HEK293 (cell line): Measurements from ENCODE around the gene C1orf35.

ENCODE experiments used
- CTCF ChIA-PET: fragments of 350-600 bp; formaldehyde crosslinking; extraction: SDS; loops from one replicate; lab custom pipeline; 2021; ENCODE audit warnings: antibody characterized with exemption; lab: Yijun Ruan, JAX
- POLR2A ChIA-PET: fragments of 300-600 bp; formaldehyde crosslinking; extraction: SDS; loops from one replicate; lab custom pipeline; 2020; ENCODE audit warnings: antibody characterized with exemption, inconsistent platforms; lab: Yijun Ruan, JAX
- H3K27ac ChIP-seq: fragments of 200-500 bp; sonication (Bioruptor generic); 2 replicates; pipeline ENCODE4 v1.5.1; 2014; ENCODE audit warnings: low read depth, low read length, control low read depth, inconsistent platforms; ENCODE audit errors: extremely low read depth
- H3K36me3 ChIP-seq, 2 experiments: fragments of 200-500 bp in 1 of 2; sonication (Bioruptor generic) in 1 of 2; 1 replicate in 1 of 2; 2 replicates in 1 of 2; pipeline ENCODE4 v1.5.1; 2014 to 2017; ENCODE audit warnings: inconsistent platforms in 2 of 2, low read length in 2 of 2; ENCODE audit not compliant: control insufficient read depth in 2 of 2, insufficient read depth in 1 of 2
- H3K4me1 ChIP-seq: fragments of 200-500 bp; sonication (Bioruptor generic); 2 replicates; pipeline ENCODE4 v1.5.1; 2014; ENCODE audit warnings: mild to moderate bottlenecking, low read length, inconsistent platforms; ENCODE audit not compliant: control insufficient read depth, insufficient read depth
- H3K4me3 ChIP-seq: 2 replicates; pipeline ENCODE4 v1.5.1; 2011; ENCODE audit warnings: low read depth, mild to moderate bottlenecking, control low read depth, low read length, moderate library complexity
- H3K9me3 ChIP-seq: fragments of 200-500 bp; sonication (Bioruptor generic); 2 replicates; pipeline ENCODE4 v1.5.1; 2014; ENCODE audit warnings: low read depth, low read length, inconsistent platforms; ENCODE audit not compliant: control insufficient read depth, insufficient read depth
- BCL6B ChIP-seq: fragments of 450-650 bp; formaldehyde crosslinking; IDR thresholded peaks from 2 replicates; pipeline ENCODE4 v1.5.1; 2017; ENCODE audit warnings: missing biosample characterization, missing genetic modification characterization
- EGR2 ChIP-seq: fragments of 450-650 bp; formaldehyde crosslinking; IDR thresholded peaks from 2 replicates; pipeline ENCODE4 v1.5.1; 2016; ENCODE audit warnings: low read depth, missing biosample characterization, missing genetic modification characterization
- GLIS1 ChIP-seq: fragments of 450-650 bp; formaldehyde crosslinking; IDR thresholded peaks from 2 replicates; pipeline ENCODE4 v1.5.1; 2016; ENCODE audit warnings: missing biosample characterization, missing genetic modification characterization
- REST ChIP-seq: fragments of 450-650 bp; formaldehyde crosslinking; IDR thresholded peaks from 2 replicates; pipeline ENCODE4 v1.5.1; 2016; ENCODE audit warnings: missing biosample characterization, missing genetic modification characterization
- SETDB1 ChIP-seq: IDR thresholded peaks from one replicate; pipeline ENCODE4 v1.6.1; 2017; ENCODE audit warnings: mild to moderate bottlenecking, low read length, moderate library complexity, mixed read lengths; ENCODE audit not compliant: insufficient read length
- SP3 ChIP-seq: fragments of 450-650 bp; formaldehyde crosslinking; IDR thresholded peaks from 2 replicates; pipeline ENCODE4 v1.5.1; 2016; ENCODE audit warnings: missing biosample characterization, missing genetic modification characterization
- TRIM28 ChIP-seq: IDR thresholded peaks from 2 replicates; pipeline ENCODE4 v1.6.1; 2011; ENCODE audit warnings: low read length, control low read depth, borderline replicate concordance
- ZFHX2 ChIP-seq: fragments of 450-650 bp; formaldehyde crosslinking; conservative IDR thresholded peaks from 2 replicates; pipeline ENCODE4 v1.5.1; 2016; ENCODE audit warnings: missing biosample characterization, missing genetic modification characterization
- ZNF133 ChIP-seq: fragments of 450-650 bp; formaldehyde crosslinking; IDR thresholded peaks from 2 replicates; pipeline ENCODE4 v1.5.1; 2016; ENCODE audit warnings: missing biosample characterization, missing genetic modification characterization
- ZNF169 ChIP-seq: fragments of 450-650 bp; formaldehyde crosslinking; IDR thresholded peaks from 2 replicates; pipeline ENCODE4 v1.5.1; 2016; ENCODE audit warnings: missing biosample characterization, missing genetic modification characterization
- ZNF175 ChIP-seq: fragments of 450-650 bp; formaldehyde crosslinking; IDR thresholded peaks from 2 replicates; pipeline ENCODE4 v1.5.1; 2016; ENCODE audit warnings: missing biosample characterization, missing genetic modification characterization
- ZNF324 ChIP-seq: fragments of 450-650 bp; formaldehyde crosslinking; IDR thresholded peaks from 2 replicates; pipeline ENCODE4 v1.5.1; 2016; ENCODE audit warnings: missing biosample characterization, missing genetic modification characterization
- ZNF398 ChIP-seq: fragments of 450-650 bp; formaldehyde crosslinking; IDR thresholded peaks from 2 replicates; pipeline ENCODE4 v1.5.1; 2017; ENCODE audit warnings: missing biosample characterization, missing genetic modification characterization
- ZNF404 ChIP-seq: fragments of 450-650 bp; formaldehyde crosslinking; IDR thresholded peaks from 2 replicates; pipeline ENCODE4 v1.5.1; 2017; ENCODE audit warnings: missing biosample characterization, missing genetic modification characterization
- ZNF600 ChIP-seq: fragments of 450-650 bp; formaldehyde crosslinking; IDR thresholded peaks from 2 replicates; pipeline ENCODE4 v1.5.1; 2016; ENCODE audit warnings: missing biosample characterization, missing genetic modification characterization
- ZNF621 ChIP-seq: fragments of 450-650 bp; formaldehyde crosslinking; IDR thresholded peaks from 2 replicates; pipeline ENCODE4 v1.5.1; 2017; ENCODE audit warnings: missing biosample characterization, missing genetic modification characterization
- ZNF658 ChIP-seq: fragments of 450-650 bp; formaldehyde crosslinking; IDR thresholded peaks from 2 replicates; pipeline ENCODE4; 2016; ENCODE audit warnings: missing biosample characterization, missing genetic modification characterization
- ZNF837 ChIP-seq: fragments of 450-650 bp; formaldehyde crosslinking; IDR thresholded peaks from 2 replicates; pipeline ENCODE4 v1.5.1; 2016; ENCODE audit warnings: missing biosample characterization, missing genetic modification characterization
- TF ChIP-seq, protein P1 (sequence below): fragments of 450-650 bp; formaldehyde crosslinking; IDR thresholded peaks from 2 replicates; pipeline ENCODE4 v1.5.1; 2016; ENCODE audit warnings: missing biosample characterization, missing genetic modification characterization

The C1orf35 gene

GRCh38 chr1:228095938-228096337 lies 7.2 kb downstream of the C1orf35 start:
- Histone ChIP-seq H3K9me3 (no peaks in the 10 kb centered on the region), H3K27ac (no peak overlapping the region), H3K36me3 (peaks cover 9 to 96% of the 10 kb centered on the region in 2 experiments; a peak in 2 of 3 replicates), H3K4me3 (no peak overlapping the region), H3K4me1 (no peaks in the 10 kb centered on the region)
- ChIA-PET CTCF (no interaction called here), POLR2A (no interaction called here)
- TF ChIP-seq EGR2 (tag by site-specific recombination): peak; percentile 57
- no peak for TF ChIP-seq TRIM28
- TF ChIP-seq ZFHX2 (tag by site-specific recombination): 0 out of 2 replicates have a peak, but pooled peaks have one; percentile 30
- TF ChIP-seq, protein P1, sequence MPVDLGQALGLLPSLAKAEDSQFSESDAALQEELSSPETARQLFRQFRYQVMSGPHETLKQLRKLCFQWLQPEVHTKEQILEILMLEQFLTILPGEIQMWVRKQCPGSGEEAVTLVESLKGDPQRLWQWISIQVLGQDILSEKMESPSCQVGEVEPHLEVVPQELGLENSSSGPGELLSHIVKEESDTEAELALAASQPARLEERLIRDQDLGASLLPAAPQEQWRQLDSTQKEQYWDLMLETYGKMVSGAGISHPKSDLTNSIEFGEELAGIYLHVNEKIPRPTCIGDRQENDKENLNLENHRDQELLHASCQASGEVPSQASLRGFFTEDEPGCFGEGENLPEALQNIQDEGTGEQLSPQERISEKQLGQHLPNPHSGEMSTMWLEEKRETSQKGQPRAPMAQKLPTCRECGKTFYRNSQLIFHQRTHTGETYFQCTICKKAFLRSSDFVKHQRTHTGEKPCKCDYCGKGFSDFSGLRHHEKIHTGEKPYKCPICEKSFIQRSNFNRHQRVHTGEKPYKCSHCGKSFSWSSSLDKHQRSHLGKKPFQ (tag by site-specific recombination): peak; percentile 81

DNA sequence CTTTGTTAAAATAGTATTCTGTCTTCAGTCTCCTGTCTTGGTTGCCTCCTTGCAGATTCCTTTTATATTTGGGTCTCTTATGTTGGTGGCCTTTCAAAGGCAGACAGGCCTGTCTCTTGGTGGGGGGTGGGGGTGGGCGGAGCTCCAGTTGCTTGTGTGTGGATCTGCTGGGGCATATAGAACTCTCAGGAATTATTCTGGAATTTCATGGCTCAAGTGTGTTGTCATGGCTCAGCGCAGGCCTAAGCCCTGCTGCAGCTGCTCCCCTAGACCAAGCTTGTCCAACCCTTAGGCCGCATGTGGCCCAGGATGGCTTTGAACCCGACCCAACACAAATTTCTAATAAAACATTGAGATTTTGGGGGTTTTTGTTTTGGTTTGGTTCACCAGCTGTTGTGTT lies 8.0 kb downstream of the C1orf35 start:
- Histone ChIP-seq H3K4me1 (no peaks in the 10 kb centered on the region), H3K4me3 (no peak overlapping the region), H3K9me3 (no peaks in the 10 kb centered on the region), H3K27ac (no peak overlapping the region), H3K36me3 (peaks cover 4 to 96% of the 10 kb centered on the region in 2 experiments; a peak in 2 of 3 replicates)
- POLR2A ChIA-PET: interaction anchor here (1.3 kb wide), 1 partner anchor 13 kb away, joined by 5 read pairs; the partner anchor contains the start of gene ARF1
- TF ChIP-seq BCL6B (tag by site-specific recombination): no peak
- no peak for TF ChIP-seq ZNF837 (tag by site-specific recombination)
- peak; percentile 69 for TF ChIP-seq GLIS1 (tag by site-specific recombination)
- TF ChIP-seq ZNF404 (tag by site-specific recombination): no peak
- TF ChIP-seq ZNF621 (tag by site-specific recombination): no peak
- peak; percentile 13; the same call in 1 of the 2 replicates for TF ChIP-seq ZNF600 (tag by site-specific recombination)
- CTCF ChIA-PET: interaction anchor here (0.6 kb wide), 1 partner anchor 1843 kb away, joined by 3 read pairs; no protein-coding TSS in a partner anchor

GRCh38 chr1:228094432-228095016 lies 8.6 kb downstream of the C1orf35 start:
- POLR2A ChIA-PET: interaction anchor here (1.3 kb wide), 1 partner anchor 12 kb away, joined by 5 read pairs; the partner anchor contains the start of gene ARF1
- Histone ChIP-seq H3K4me3 (no peak overlapping the region), H3K9me3 (no peaks in the 10 kb centered on the region), H3K4me1 (peaks cover 4% of the 10 kb centered on the region; the same call in 1 of the 2 replicates), H3K36me3 (peaks cover 3 to 96% of the 10 kb centered on the region in 2 experiments; a peak in 2 of 3 replicates), H3K27ac (no peak overlapping the region)
- CTCF ChIA-PET: interaction anchor here (0.6 kb wide), 1 partner anchor 1844 kb away, joined by 3 read pairs; no protein-coding TSS in a partner anchor
- TF ChIP-seq ZNF175 (tag by site-specific recombination) (no peak), SP3 (tag by site-specific recombination) (no peak), SETDB1 (peak; percentile 75), TRIM28 (peak; percentile 98; the same call in 1 of the 2 replicates), ZNF324 (0 out of 2 replicates have a peak, but pooled peaks have one; percentile 42), ZNF398 (tag by site-specific recombination) (no peak), ZNF658 (tag by site-specific recombination) (no peak), ZNF133 (tag by site-specific recombination) (no peak), ZNF169 (peak; percentile 73; the same call in 1 of the 2 replicates), GLIS1 (tag by site-specific recombination) (peak; percentile 34), REST (no peak)
